Activated B cell treated with CpG ODN at 0.5 μM for 24 hours (primary cell): ENCODE data around the gene PELI2. TPM values are rescaled to one million over a fixed set of nuclear protein-coding genes. Genes with fewer than 3 reads are reported as not detected.

Source experiments
- ATAC-seq: fragments of 200-7000 bp; cut with Tn5 transposase; one replicate; pipeline ENCODE4 v1.10.0; 2021; ENCODE audit warnings: low read depth, mild to moderate bottlenecking, moderate library complexity
- CTCF ChIA-PET: fragments of 350-600 bp; sonication (Branson Sonifier 250); formaldehyde crosslinking; loops from one replicate; lab custom pipeline; 2021; ENCODE audit warnings: antibody characterized with exemption; lab: Charles Lee
- POLR2A ChIA-PET: fragments of 350-600 bp; sonication (Branson Sonifier 250); formaldehyde crosslinking; loops from one replicate; lab custom pipeline; 2021; ENCODE audit warnings: antibody characterized with exemption; lab: Charles Lee
- DNase-seq: peaks from one replicate; pipeline ENCODE4 v3.0.0; 2022
- H3K27ac Mint-ChIP-seq: one replicate; pipeline ENCODE4 v1.8.0; 2020; ENCODE audit warnings: mixed read lengths
- H3K27me3 Mint-ChIP-seq: one replicate; pipeline ENCODE4 v1.8.0; 2021; ENCODE audit warnings: mixed read lengths
- H3K36me3 Mint-ChIP-seq: one replicate; pipeline ENCODE4 v1.8.0; 2021; ENCODE audit warnings: low read depth, mixed read lengths
- H3K4me1 Mint-ChIP-seq: one replicate; pipeline ENCODE4 v1.8.0; 2021; ENCODE audit warnings: mixed read lengths
- H3K4me3 Mint-ChIP-seq: one replicate; pipeline ENCODE4 v1.8.0; 2020; ENCODE audit warnings: mild to moderate bottlenecking, mixed read lengths
- H3K9me3 Mint-ChIP-seq: one replicate; pipeline ENCODE4 v1.8.0; 2020; ENCODE audit warnings: mixed read lengths
- CTCF ChIP-seq: fragments of 200-600 bp; IDR thresholded peaks from one replicate; pipeline ENCODE4 v1.8.0; 2022; ENCODE audit warnings: antibody characterized with exemption, mild to moderate bottlenecking
- intact Hi-C: fragments of 100-400 bp; cut with micrococcal nuclease; formaldehyde crosslinking; loops from one replicate; pipeline ENCODE4 v1.15.1; 2024
- total RNA-seq: library from RNA; stranded (reverse); gene quantifications from 2 replicates; pipeline ENCODE4 v1.2.3, GENCODE V29; 2022

PELI2 gene
- total RNA-seq, 1 donor from 2014 or later: 6.1 TPM

GRCh38 chr14:56150645-56151345, 32.6 kb downstream of the PELI2 start:
- intact Hi-C loops: no loop called here
- Mint-ChIP-seq H3K9me3 (peaks cover 2% of the 10 kb centered on the region), H3K4me1 (peaks cover 53% of the 10 kb centered on the region), H3K36me3 (no peaks in the 10 kb centered on the region), H3K27me3 (no peaks in the 10 kb centered on the region), H3K4me3 (no peak overlapping the region), H3K27ac (no peak overlapping the region)
- no peak for TF ChIP-seq CTCF
- ATAC-seq (no peak), DNase-seq (no peak)
- ChIA-PET CTCF (no interaction called here), POLR2A (no interaction called here)

GRCh38 chr14:56152221-56152620, 34.0 kb downstream of the PELI2 start:
- H3K4me1 Mint-ChIP-seq: peaks cover 43% of the 10 kb centered on the region

GRCh38 chr14:56153267-56153666, 35.1 kb downstream of the PELI2 start:
- POLR2A ChIA-PET: no interaction called here
- Mint-ChIP-seq H3K4me1 (peaks cover 33% of the 10 kb centered on the region), H3K27ac (no peak overlapping the region), H3K9me3 (peaks cover 2% of the 10 kb centered on the region), H3K4me3 (no peak overlapping the region), H3K36me3 (no peaks in the 10 kb centered on the region), H3K27me3 (no peaks in the 10 kb centered on the region)
- CTCF ChIA-PET: no interaction called here
- DNase-seq (no peak), ATAC-seq (no peak)
- intact Hi-C loops: no loop called here
- no peak for TF ChIP-seq CTCF

More at GRCh38 chr14:56152221-56152620, 34.0 kb downstream of the PELI2 start:
- DNase-seq (no peak), ATAC-seq (no peak)
- no peaks in the 10 kb centered on the region for H3K36me3 Mint-ChIP-seq
- ChIA-PET CTCF (no interaction called here), POLR2A (no interaction called here)
- no peaks in the 10 kb centered on the region for H3K27me3 Mint-ChIP-seq
- no peak overlapping the region for H3K27ac Mint-ChIP-seq
- H3K4me3 Mint-ChIP-seq: no peak overlapping the region
- intact Hi-C loops: no loop called here
- no peak for TF ChIP-seq CTCF
- peaks cover 2% of the 10 kb centered on the region for H3K9me3 Mint-ChIP-seq

- H3K27ac Mint-ChIP-seq: no peak overlapping the region
- no peak for TF ChIP-seq CTCF
Observed at GRCh38 chr14:56154321-56154720, 36.1 kb downstream of the PELI2 start.

GRCh38 chr14:56156096-56156495, 37.9 kb downstream of the PELI2 start:
- intact Hi-C loops: no loop called here
- no peak for TF ChIP-seq CTCF
- ATAC-seq (no peak), DNase-seq (no peak)
- no peaks in the 10 kb centered on the region for H3K27me3 Mint-ChIP-seq
- no peaks in the 10 kb centered on the region for H3K36me3 Mint-ChIP-seq
- CTCF ChIA-PET: no interaction called here
- H3K4me3 Mint-ChIP-seq: no peak overlapping the region
- POLR2A ChIA-PET: no interaction called here
- peaks cover 9% of the 10 kb centered on the region for H3K4me1 Mint-ChIP-seq
- no peak overlapping the region for H3K27ac Mint-ChIP-seq
- peaks cover 4% of the 10 kb centered on the region for H3K9me3 Mint-ChIP-seq

More at GRCh38 chr14:56154321-56154720, 36.1 kb downstream of the PELI2 start:
- Mint-ChIP-seq H3K27me3 (no peaks in the 10 kb centered on the region), H3K9me3 (peaks cover 4% of the 10 kb centered on the region), H3K4me1 (peaks cover 22% of the 10 kb centered on the region), H3K4me3 (no peak overlapping the region), H3K36me3 (no peaks in the 10 kb centered on the region)
- ChIA-PET POLR2A (no interaction called here), CTCF (no interaction called here)
- intact Hi-C loops: no loop called here
- ATAC-seq: no peak
- no peak for DNase-seq
